H1 (cell line): Measurements from ENCODE around the gene TRIAP1. TPM values are rescaled to one million over a fixed set of nuclear protein-coding genes. Genes with fewer than 3 reads are reported as not detected.

Source experiments
- CTCF ChIA-PET: fragments of 300-600 bp; sonication (Branson Sonifier 250); formaldehyde crosslinking; loops from one replicate; lab custom pipeline; 2021; ENCODE audit not compliant: partially characterized antibody; lab: Charles Lee
- POLR2A ChIA-PET: fragments of 300-600 bp; sonication (Branson Sonifier 250); formaldehyde crosslinking; loops from one replicate; lab custom pipeline; 2021; ENCODE audit warnings: inconsistent platforms; ENCODE audit not compliant: partially characterized antibody; lab: Charles Lee
- DNase-seq, 2 experiments: peaks; one replicate each; pipeline versions ENCODE4 v3.0.0 to v3.0.0-alpha.2; 2010 to 2022; ENCODE audit warnings: low spot score in 2 of 2, low read depth in 1 of 2, mixed read lengths in 1 of 2
- FAIRE-seq: peaks from 2 replicates; lab custom pipeline; 2011; peaks lifted over from hg19 to GRCh38; lab: Jason Lieb, UNC
- H2AFZ ChIP-seq: 2 replicates; pipeline ENCODE4 v1.8.1; 2012; ENCODE audit warnings: low read length, inconsistent platforms
- H2AK5ac ChIP-seq: 2 replicates; pipeline ENCODE4 v1.6.1; 2013; ENCODE audit warnings: low read depth, low read length
- H2BK120ac ChIP-seq: replicated peaks from 2 replicates; pipeline ENCODE3; 2013; ENCODE audit warnings: low read depth, low read length, inconsistent platforms
- H2BK12ac ChIP-seq: 2 replicates; pipeline ENCODE4 v1.6.1; 2013; ENCODE audit warnings: low read depth, low read length
- H2BK15ac ChIP-seq: 2 replicates; pipeline ENCODE4 v1.6.1; 2013; ENCODE audit warnings: low read length
- H2BK20ac ChIP-seq: 2 replicates; pipeline ENCODE4 v1.6.1; 2013; ENCODE audit warnings: low read length
- H2BK5ac ChIP-seq: 2 replicates; pipeline ENCODE4 v1.6.1; 2013; ENCODE audit warnings: low read depth, low read length
- H3K14ac ChIP-seq: 2 replicates; pipeline ENCODE4 v1.6.1; 2013; ENCODE audit warnings: inconsistent platforms; ENCODE audit not compliant: insufficient read length
- H3K18ac ChIP-seq: 2 replicates; pipeline ENCODE4 v1.6.1; 2013; ENCODE audit warnings: low read length; ENCODE audit errors: extremely low read depth
- H3K23ac ChIP-seq: 2 replicates; pipeline ENCODE4 v1.6.1; 2013; ENCODE audit warnings: inconsistent platforms; ENCODE audit not compliant: insufficient read length
- H3K23me2 ChIP-seq: 2 replicates; pipeline ENCODE4 v1.6.1; 2013; ENCODE audit warnings: low read depth, low read length
- H3K27ac ChIP-seq: 2 replicates; pipeline ENCODE4 v1.6.1; 2011; ENCODE audit warnings: low read depth, low read length, inconsistent platforms
- H3K27me3 ChIP-seq, 4 experiments: replicated peaks in 1 of 4; 1 replicate in 1 of 4; 2 replicates in 3 of 4; pipeline versions ENCODE4 v1.6.1 to v1.8.1; 2011 to 2013; ENCODE audit warnings: low read length in 3 of 4, mild to moderate bottlenecking in 3 of 4, inconsistent platforms in 2 of 4, mixed read lengths in 2 of 4, moderate library complexity in 1 of 4; ENCODE audit not compliant: control insufficient read depth in 3 of 4, insufficient read depth in 3 of 4; ENCODE audit errors: extremely low read depth in 1 of 4
- H3K36me3 ChIP-seq, 4 experiments: 2 replicates each; pipeline versions ENCODE4 v1.6.1 to v1.8.1; 2011 to 2013; ENCODE audit warnings: mild to moderate bottlenecking in 4 of 4, low read length in 3 of 4, moderate library complexity in 2 of 4, control low read depth in 1 of 4, inconsistent platforms in 1 of 4; ENCODE audit not compliant: insufficient read depth in 4 of 4, control insufficient read depth in 2 of 4
- H3K4ac ChIP-seq: replicated peaks from 2 replicates; pipeline ENCODE3; 2013; ENCODE audit warnings: low read length, low read depth, mixed read lengths, inconsistent platforms; ENCODE audit not compliant: insufficient read length
- H3K4me1 ChIP-seq, 4 experiments: replicated peaks in 1 of 4; 1 replicate in 1 of 4; 2 replicates in 3 of 4; pipeline versions ENCODE4 v1.6.1 to v1.8.1; 2011 to 2013; ENCODE audit warnings: low read length in 3 of 4, inconsistent platforms in 2 of 4, mixed read lengths in 1 of 4; ENCODE audit not compliant: insufficient read depth in 4 of 4, control insufficient read depth in 3 of 4
- H3K4me2 ChIP-seq, 2 experiments: 2 replicates each; pipeline versions ENCODE4 v1.6.1 to v1.8.1; 2011 to 2013; ENCODE audit warnings: low read depth in 2 of 2, low read length in 2 of 2, control low read depth in 1 of 2, inconsistent platforms in 1 of 2, mild to moderate bottlenecking in 1 of 2; ENCODE audit not compliant: insufficient read depth in 1 of 2
- H3K4me3 ChIP-seq, 4 experiments: fragments of 200-600, 300-600 bp in 1 of 4; sonication (generic), shearing (Covaris generic), sonication (Bioruptor Twin) in 1 of 4; 2 replicates each; pipeline versions ENCODE4 v1.5.1 to v1.8.1; 2011 to 2016; ENCODE audit warnings: low read length in 4 of 4, low read depth in 3 of 4, control low read depth in 2 of 4, inconsistent platforms in 2 of 4, mild to moderate bottlenecking in 2 of 4, mixed read lengths in 1 of 4, moderate library complexity in 1 of 4; ENCODE audit not compliant: insufficient read depth in 2 of 4; ENCODE audit errors: extremely low read depth in 1 of 4
- H3K56ac ChIP-seq: replicated peaks from 2 replicates; pipeline ENCODE3; 2013; ENCODE audit warnings: low read depth, mild to moderate bottlenecking, mixed read lengths, low read length, inconsistent platforms; ENCODE audit not compliant: insufficient read length
- H3K79me1 ChIP-seq: 2 replicates; pipeline ENCODE4 v1.6.1; 2013; ENCODE audit warnings: low read depth, low read length, control low read depth
- H3K79me2 ChIP-seq, 2 experiments: 2 replicates each; pipeline versions ENCODE4 v1.6.1 to v1.8.1; 2012 to 2013; ENCODE audit warnings: low read length in 2 of 2, mild to moderate bottlenecking in 2 of 2, inconsistent platforms in 1 of 2; ENCODE audit not compliant: insufficient read depth in 2 of 2, control insufficient read depth in 1 of 2
- H3K9ac ChIP-seq, 4 experiments: replicated peaks in 1 of 4; 1 replicate in 1 of 4; 2 replicates in 3 of 4; pipeline versions ENCODE4 v1.6.1 to v1.8.1; 2011 to 2013; ENCODE audit warnings: low read depth in 3 of 4, low read length in 3 of 4, control low read depth in 2 of 4, mild to moderate bottlenecking in 2 of 4, moderate library complexity in 2 of 4, inconsistent platforms in 1 of 4; ENCODE audit errors: extremely low read depth in 1 of 4
- H3K9me3 ChIP-seq, 2 experiments: 2 replicates each; pipeline versions ENCODE4 v1.6.1 to v1.8.1; 2012 to 2013; ENCODE audit warnings: mild to moderate bottlenecking in 2 of 2, moderate library complexity in 2 of 2, control low read depth in 1 of 2, inconsistent platforms in 1 of 2, low read depth in 1 of 2, low read length in 1 of 2, mixed read lengths in 1 of 2; ENCODE audit not compliant: insufficient read depth in 2 of 2
- H4K20me1 ChIP-seq, 2 experiments: replicated peaks in 1 of 2; 2 replicates each; pipeline versions ENCODE3 to v1.8.1; 2011 to 2013; ENCODE audit warnings: inconsistent platforms in 2 of 2, low read length in 2 of 2, mild to moderate bottlenecking in 1 of 2; ENCODE audit not compliant: insufficient read depth in 2 of 2, control insufficient read depth in 1 of 2
- H4K5ac ChIP-seq: 2 replicates; pipeline ENCODE4 v1.6.1; 2013; ENCODE audit warnings: low read length, low read depth, mixed read lengths, inconsistent platforms; ENCODE audit not compliant: insufficient read length
- H4K8ac ChIP-seq: 2 replicates; pipeline ENCODE4 v1.8.0; 2013; ENCODE audit warnings: mild to moderate bottlenecking, moderate library complexity, low read length, inconsistent platforms; ENCODE audit not compliant: insufficient read depth; ENCODE audit errors: extremely low read depth
- H4K91ac ChIP-seq: replicated peaks from 2 replicates; pipeline ENCODE3; 2013; ENCODE audit warnings: low read length, mixed read lengths, inconsistent platforms; ENCODE audit not compliant: insufficient read length
- JUND ChIP-seq: IDR thresholded peaks from 2 replicates; pipeline ENCODE4 v1.6.1; 2011; ENCODE audit warnings: mild to moderate bottlenecking, improper control_type of control experiment, low read length
- KDM5A ChIP-seq: fragments of 200-600 bp; IDR thresholded peaks from 2 replicates; pipeline ENCODE4 v1.7.1; 2012; ENCODE audit warnings: mild to moderate bottlenecking, low read length, inconsistent platforms, mixed read lengths
- NRF1 ChIP-seq: IDR thresholded peaks from 2 replicates; pipeline ENCODE4 v1.6.1; 2011; ENCODE audit warnings: mild to moderate bottlenecking, low read depth, low read length, improper control_type of control experiment
- SIX5 ChIP-seq: IDR thresholded peaks from 2 replicates; pipeline ENCODE4 v1.6.1; 2011; ENCODE audit warnings: mild to moderate bottlenecking, low read depth, low read length
- TBP ChIP-seq: IDR thresholded peaks from 2 replicates; pipeline ENCODE4 v1.6.1; 2011; ENCODE audit warnings: low read depth, low read length, improper control_type of control experiment
- WGBS, 2 experiments: shearing (Covaris generic) in 1 of 2; methylation state at CpG; one replicate each; pipeline versions ENCODE4 v1.1.6 to v1.1.7; 2013 to 2015; ENCODE audit warnings: low lambda C conversion rate in 2 of 2, mixed read lengths in 2 of 2, inconsistent platforms in 1 of 2, low coverage in 1 of 2, missing lambda C conversion rate in 1 of 2; ENCODE audit not compliant: insufficient replicate concordance in 2 of 2, insufficient coverage in 1 of 2, insufficient read length in 1 of 2; ENCODE audit errors: extremely low coverage in 1 of 2, missing lambda C conversion rate in 1 of 2; 5-methylcytosine and 5-hydroxymethylcytosine counted together
- polyA plus RNA-seq, 7 experiments: library from polyadenylated mRNA; depleted of rRNA in 3 of 7; stranded (reverse) in 5 of 7; unstranded in 2 of 7; fragments of >200 nt in 5 of 7; fragments of 200-250 nt in 2 of 7; gene quantifications; 1 replicate in 5 of 7; 2 replicates in 1 of 7; 4 replicates in 1 of 7; pipeline versions ENCODE4 v1.2.1 to v1.2.3, GENCODE V29; 2011 to 2013; ENCODE audit warnings: missing spikeins in 2 of 7, mixed read lengths in 2 of 7
- total RNA-seq: library from RNA; stranded (reverse); fragmentation: NEBNext Ultra II Directional; extraction: Animal tissue kit (Norgen Biotek cat#: 25700); gene quantifications from 2 replicates; pipeline ENCODE4 v1.2.1, GENCODE V29; 2021

TRIAP1 gene
- total and polyA plus RNA-seq, 2 of the 8 experiments (the other 6 are each of a cell fraction or from before 2014, with no cell fraction given) = 42.0 to 63.4 TPM

- peaks cover 0 to 2% (median 0%) of the 10 kb centered on the region in 4 experiments; a peak in 2 of 8 replicates for H3K36me3 ChIP-seq
- peaks cover 3% of the 10 kb centered on the region; the same call in 1 of the 2 replicates for H3K23me2 ChIP-seq
- no peak overlapping the region for H2BK12ac ChIP-seq
- H2BK120ac ChIP-seq = no peak overlapping the region
- H2AFZ ChIP-seq = no peak overlapping the region
- no peak overlapping the region for H3K14ac ChIP-seq
- H4K20me1 ChIP-seq = no peaks in the 10 kb centered on the region
- 89% methylated on average over 5 of the region's 5 CpGs; no CpG with 5 or more reads in 1 of the 2 experiments for WGBS, 2 experiments
- no peak overlapping the region for H4K91ac ChIP-seq
- no peaks in the 10 kb centered on the region for H3K79me2 ChIP-seq
- TF ChIP-seq SIX5 = no peak
- no peak for TF ChIP-seq JUND
- no peak for TF ChIP-seq NRF1
- TF ChIP-seq TBP = no peak
- no peak for TF ChIP-seq KDM5A
- H3K27ac ChIP-seq = no peak overlapping the region
- FAIRE-seq (no peak), DNase-seq (no peak)
- H3K27me3 ChIP-seq = no peaks in the 10 kb centered on the region; a peak in 1 of 7 replicates
- peaks cover 0 to 4% (median 0%) of the 10 kb centered on the region in 4 experiments; a peak in 2 of 7 replicates for H3K4me1 ChIP-seq
- H4K8ac ChIP-seq = no peak overlapping the region
- H3K9me3 ChIP-seq = no peaks in the 10 kb centered on the region; a peak in 1 of 4 replicates
- ChIA-PET POLR2A (interaction anchor here (0.9 to 4.6 kb wide), 4 partner anchors 11 to 60 kb away, joined by 3 to 25 read pairs (median 12); partner anchors contain the start of gene SRSF9), CTCF (interaction anchor here (0.9 to 6.6 kb wide), 4 partner anchors 11 to 22 kb away, joined by 3 to 47 read pairs (median 4); partner anchors contain the start of gene SRSF9)
- H3K18ac ChIP-seq = no peak overlapping the region
- no peak overlapping the region for H4K5ac ChIP-seq
- no peak overlapping the region for H3K4ac ChIP-seq
- no peak overlapping the region for H3K23ac ChIP-seq
- no peak overlapping the region for H3K4me3 ChIP-seq
- H2AK5ac ChIP-seq = no peak overlapping the region
- no peak overlapping the region for H3K56ac ChIP-seq
- H2BK15ac ChIP-seq = no peak overlapping the region
- H3K79me1 ChIP-seq = 0 out of 2 replicates have a peak, but pooled peaks cover 3% of the 10 kb centered on the region
- H3K4me2 ChIP-seq = no peak overlapping the region
- no peak overlapping the region for H2BK20ac ChIP-seq
- H3K9ac ChIP-seq = no peak overlapping the region; a peak in 1 of 7 replicates
- H2BK5ac ChIP-seq = no peak overlapping the region
These were observed 44.1 kb upstream of the TRIAP1 start for GRCh38 chr12:120490325-120490724.
